H9 (cell line): Measurements from ENCODE around the gene SCGN. TPM values are rescaled to one million over a fixed set of nuclear protein-coding genes. Genes with fewer than 3 reads are reported as not detected.

ENCODE experiments used
- DNase-seq: peaks from one replicate; pipeline ENCODE4 v3.0.0-alpha.2; 2017
- H2AFZ ChIP-seq: one replicate; pipeline ENCODE4 v1.6.1; 2013; ENCODE audit warnings: mild to moderate bottlenecking, low read length, control low read depth, moderate library complexity
- H2AK5ac ChIP-seq: 2 replicates; pipeline ENCODE4 v1.6.1; 2013; ENCODE audit warnings: low read length, control low read depth, mixed read lengths; ENCODE audit not compliant: insufficient read length
- H2BK120ac ChIP-seq: one replicate; pipeline ENCODE4 v1.6.1; 2013; ENCODE audit warnings: low read depth, mild to moderate bottlenecking, low read length, control low read depth, inconsistent platforms; ENCODE audit not compliant: poor library complexity, severe bottlenecking
- H2BK12ac ChIP-seq: 2 replicates; pipeline ENCODE4 v1.6.1; 2013; ENCODE audit warnings: low read length, control low read depth, mixed read lengths, low read depth; ENCODE audit not compliant: insufficient read length
- H2BK15ac ChIP-seq: 2 replicates; pipeline ENCODE4 v1.6.1; 2013; ENCODE audit warnings: low read depth, low read length, control low read depth
- H2BK20ac ChIP-seq: one replicate; pipeline ENCODE4 v1.6.1; 2013; ENCODE audit warnings: low read depth, mild to moderate bottlenecking, low read length, control low read depth, inconsistent platforms; ENCODE audit not compliant: poor library complexity, severe bottlenecking
- H2BK5ac ChIP-seq: 2 replicates; pipeline ENCODE4 v1.6.1; 2013; ENCODE audit warnings: low read length, control low read depth, mixed read lengths; ENCODE audit not compliant: insufficient read length
- H3K14ac ChIP-seq: 2 replicates; pipeline ENCODE4 v1.6.1; 2013; ENCODE audit warnings: low read length, control low read depth; ENCODE audit not compliant: insufficient read depth
- H3K18ac ChIP-seq: 2 replicates; pipeline ENCODE4 v1.6.1; 2013; ENCODE audit warnings: low read depth, mild to moderate bottlenecking, mixed read lengths, low read length, control low read depth; ENCODE audit not compliant: insufficient read length
- H3K23ac ChIP-seq: 2 replicates; pipeline ENCODE4 v1.6.1; 2013; ENCODE audit warnings: low read length, control low read depth, mixed read lengths, low read depth; ENCODE audit not compliant: insufficient read length
- H3K23me2 ChIP-seq: 2 replicates; pipeline ENCODE4 v1.6.1; 2013; ENCODE audit warnings: low read depth, mild to moderate bottlenecking, mixed read lengths, low read length, control low read depth; ENCODE audit not compliant: insufficient read length, poor library complexity, severe bottlenecking
- H3K27ac ChIP-seq: 2 replicates; pipeline ENCODE4 v1.5.1; 2013; ENCODE audit warnings: low read length, control low read depth, mixed read lengths, low read depth; ENCODE audit not compliant: insufficient read length
- H3K27me3 ChIP-seq: 2 replicates; pipeline ENCODE4 v1.6.1; 2013; ENCODE audit warnings: low read length, control low read depth, inconsistent platforms; ENCODE audit not compliant: insufficient read depth
- H3K4ac ChIP-seq: 2 replicates; pipeline ENCODE4 v1.6.1; 2013; ENCODE audit warnings: low read depth, mild to moderate bottlenecking, control low read depth, inconsistent platforms, low read length, moderate library complexity
- H3K4me1 ChIP-seq: 2 replicates; pipeline ENCODE4 v1.6.1; 2013; ENCODE audit warnings: low read length, control low read depth, inconsistent platforms; ENCODE audit not compliant: insufficient read depth
- H3K4me2 ChIP-seq: 2 replicates; pipeline ENCODE4 v1.6.1; 2013; ENCODE audit warnings: low read length, control low read depth, mixed read lengths; ENCODE audit not compliant: insufficient read length, insufficient read depth
- H3K56ac ChIP-seq: 2 replicates; pipeline ENCODE4 v1.6.1; 2013; ENCODE audit warnings: low read depth, mild to moderate bottlenecking, mixed read lengths, low read length, control low read depth; ENCODE audit not compliant: insufficient read length
- H3K79me1 ChIP-seq: 2 replicates; pipeline ENCODE4 v1.6.1; 2013; ENCODE audit warnings: low read depth, mild to moderate bottlenecking, moderate library complexity, low read length, control low read depth, inconsistent platforms; ENCODE audit not compliant: insufficient read depth, poor library complexity, severe bottlenecking
- H3K79me2 ChIP-seq: 2 replicates; pipeline ENCODE4 v1.6.1; 2013; ENCODE audit warnings: low read length, control low read depth, inconsistent platforms; ENCODE audit not compliant: insufficient read depth
- H3K9ac ChIP-seq: 2 replicates; pipeline ENCODE4 v1.6.1; 2013; ENCODE audit warnings: low read length, control low read depth, mixed read lengths; ENCODE audit not compliant: insufficient read length; ENCODE audit errors: extremely low read depth
- H3K9me3 ChIP-seq: one replicate; pipeline ENCODE4 v1.6.1; 2013; ENCODE audit warnings: low read depth, low read length, inconsistent platforms; ENCODE audit not compliant: control insufficient read depth
- H3T11ph ChIP-seq: one replicate; pipeline ENCODE4 v1.6.1; 2013; ENCODE audit warnings: mild to moderate bottlenecking, low read length, control low read depth, inconsistent platforms
- H4K20me1 ChIP-seq: one replicate; pipeline ENCODE4 v1.6.1; 2013; ENCODE audit not compliant: control insufficient read depth, insufficient read length, insufficient read depth
- H4K5ac ChIP-seq: 2 replicates; pipeline ENCODE4 v1.6.1; 2013; ENCODE audit warnings: low read depth, mild to moderate bottlenecking, mixed read lengths, low read length, control low read depth; ENCODE audit not compliant: insufficient read length
- H4K8ac ChIP-seq: replicated peaks from 2 replicates; pipeline ENCODE4 v1.6.1; 2013; ENCODE audit warnings: low read length, control low read depth, mixed read lengths, low read depth; ENCODE audit not compliant: insufficient read length
- H4K91ac ChIP-seq: 2 replicates; pipeline ENCODE4 v1.6.1; 2013; ENCODE audit warnings: low read depth, mild to moderate bottlenecking, moderate library complexity, mixed read lengths, low read length, control low read depth; ENCODE audit not compliant: insufficient read length
- H3K27ac Mint-ChIP-seq, 3 experiments: 2 replicates in 2 of 3; 3 replicates in 1 of 3; pipeline ENCODE4 v1.8.0; 2020 to 2021; ENCODE audit warnings: mixed read lengths in 3 of 3, mild to moderate bottlenecking in 1 of 3, moderate library complexity in 1 of 3
- H3K27me3 Mint-ChIP-seq: 2 replicates; pipeline ENCODE4 v1.8.0; 2021; ENCODE audit warnings: low read depth, mild to moderate bottlenecking, moderate library complexity, mixed read lengths
- H3K36me3 Mint-ChIP-seq, 3 experiments: 2 replicates in 2 of 3; 3 replicates in 1 of 3; pipeline ENCODE4 v1.8.0; 2020 to 2021; ENCODE audit warnings: low read depth in 3 of 3, mixed read lengths in 3 of 3; ENCODE audit not compliant: insufficient read depth in 1 of 3
- H3K4me1 Mint-ChIP-seq, 2 experiments: 2 replicates each; pipeline ENCODE4 v1.8.0; 2020; ENCODE audit warnings: mixed read lengths in 2 of 2
- H3K4me3 Mint-ChIP-seq, 2 experiments: 2 replicates in 1 of 2; 3 replicates in 1 of 2; pipeline ENCODE4 v1.8.0; 2020 to 2021; ENCODE audit warnings: mild to moderate bottlenecking in 2 of 2, mixed read lengths in 2 of 2, moderate library complexity in 1 of 2
- H3K9me3 Mint-ChIP-seq, 2 experiments: 2 replicates in 1 of 2; 3 replicates in 1 of 2; pipeline ENCODE4 v1.8.0; 2020; ENCODE audit warnings: mild to moderate bottlenecking in 2 of 2, mixed read lengths in 2 of 2, moderate library complexity in 1 of 2
- CTCF ChIP-seq: fragments of 200-600 bp; sonication (generic); conservative IDR thresholded peaks from 3 replicates; pipeline ENCODE4 v1.8.0; 2021; ENCODE audit warnings: antibody characterized with exemption, mild to moderate bottlenecking
- WGBS: extraction: QIAGEN DNeasy Blood & Tissue Kit; methylation state at CpG from one replicate; pipeline ENCODE4 v1.1.7; 2013; ENCODE audit warnings: missing lambda C conversion rate, low lambda C conversion rate, mixed read lengths; ENCODE audit not compliant: insufficient read length; ENCODE audit errors: extremely low coverage; 5-methylcytosine and 5-hydroxymethylcytosine counted together
- total RNA-seq: library from RNA; stranded (reverse); gene quantifications from 2 replicates; pipeline ENCODE4 v1.2.1, GENCODE V29; 2021

SCGN gene
- total RNA-seq, 1 experiment from 2014 or later = not detected

DNA sequence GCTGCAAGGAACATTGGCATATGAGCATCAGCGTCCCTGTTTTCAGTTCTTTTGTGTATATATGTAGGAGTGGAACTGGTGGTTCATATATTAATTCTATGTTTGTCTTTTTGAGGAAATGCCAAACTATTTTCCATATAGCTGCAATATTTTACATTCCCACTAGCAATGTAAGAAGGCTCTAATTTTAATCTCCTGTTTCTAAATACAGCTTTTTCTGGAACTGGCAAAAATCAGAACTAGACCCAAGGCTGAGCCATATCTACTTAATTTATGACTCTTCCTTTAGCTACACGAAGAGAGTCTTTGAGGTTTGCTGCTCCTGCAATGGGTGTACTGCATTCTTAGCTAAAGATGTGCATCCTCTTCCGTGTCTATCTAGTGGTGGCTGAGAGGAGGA lies 52.0 kb downstream of the SCGN start:
- Mint-ChIP-seq H3K36me3 (no peaks in the 10 kb centered on the region), H3K9me3 (no peaks in the 10 kb centered on the region; a peak in 1 of 5 replicates)
- no peak for TF ChIP-seq CTCF

More for the DNA sequence above, 52.0 kb downstream of the SCGN start:
- Histone ChIP-seq H3K23ac (no peak overlapping the region), H3K4me1 (no peaks in the 10 kb centered on the region), H3K9me3 (no peaks in the 10 kb centered on the region), H3K18ac (no peak overlapping the region), H3K4ac (no peak overlapping the region), H2BK5ac (no peak overlapping the region), H3K4me2 (no peak overlapping the region), H4K8ac (no peak overlapping the region), H3K27ac (no peak overlapping the region), H3K27me3 (no peaks in the 10 kb centered on the region), H2AFZ (no peak overlapping the region), H3K9ac (no peak overlapping the region), H3K79me2 (no peaks in the 10 kb centered on the region), H3K79me1 (no peaks in the 10 kb centered on the region), H2BK12ac (no peak overlapping the region), H2BK20ac (no peak overlapping the region), H2BK120ac (no peak overlapping the region), H3K23me2 (no peaks in the 10 kb centered on the region), H4K5ac (no peak overlapping the region), H4K91ac (no peak overlapping the region), H3K56ac (no peak overlapping the region), H4K20me1 (no peaks in the 10 kb centered on the region), H3K14ac (no peak overlapping the region), H2BK15ac (no peak overlapping the region), H2AK5ac (no peak overlapping the region), H3T11ph (no peak overlapping the region)
- WGBS = no CpG with 5 or more reads among the region's 3 CpGs
- H3K27ac Mint-ChIP-seq = no peak overlapping the region
- H3K4me3 Mint-ChIP-seq = no peak overlapping the region
- peaks cover 3% of the 10 kb centered on the region; the same call in 1 of the 2 replicates for H3K27me3 Mint-ChIP-seq
- no peak for DNase-seq
- no peaks in the 10 kb centered on the region for H3K4me1 Mint-ChIP-seq
